ENCODE results near the gene INTS14. TPM values are rescaled to one million over a fixed set of nuclear protein-coding genes. Genes with fewer than 3 reads are reported as not detected.
A peak's percentile ranks its signal among the peaks of the same experiment; 100 is the strongest.

Gene INTS14
- total RNA-seq, 2 experiments from 2014 or later: 47.4 to 48.1 TPM

DNA sequence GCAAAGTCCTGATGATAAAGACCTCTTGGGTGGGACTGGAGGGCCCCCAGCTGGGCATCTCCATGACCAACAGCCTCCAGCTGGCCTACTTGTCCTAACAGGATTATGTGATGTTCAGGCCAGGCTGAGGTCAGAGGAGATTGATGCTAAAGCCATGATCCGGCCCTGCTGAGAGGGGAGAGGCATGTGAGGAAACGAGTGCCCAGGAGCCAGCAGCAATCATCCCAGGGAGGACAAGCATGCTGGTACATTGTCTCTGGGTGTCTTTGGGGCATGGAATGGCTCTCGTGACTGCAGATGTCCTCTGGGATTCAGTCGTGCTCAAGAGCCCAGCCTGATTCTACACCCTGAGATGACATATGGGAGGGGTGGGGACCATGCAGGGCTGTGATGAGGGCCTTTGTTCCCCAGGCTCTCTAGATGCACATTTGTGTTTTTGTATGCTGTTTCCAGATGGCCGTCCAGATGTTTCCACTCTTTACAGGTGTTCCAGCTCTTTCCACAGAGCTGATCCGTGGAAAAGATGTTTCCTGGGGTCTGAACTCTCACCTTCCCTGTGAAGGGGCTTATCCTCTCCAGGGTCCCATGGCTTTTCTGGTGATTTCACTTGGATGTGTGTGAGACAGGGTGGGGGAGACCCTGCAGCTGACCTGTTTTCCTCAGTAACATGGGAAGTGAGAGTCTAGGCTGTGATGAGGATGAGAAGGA is 31.0 kb upstream of the INTS14 start:
- intact Hi-C loops (cut with micrococcal nuclease): no loop called here
- DNase-seq (no peak), ATAC-seq (no peak)
- Mint-ChIP-seq H3K27me3 (no peaks in the 10 kb centered on the region), H3K4me3 (no peak overlapping the region), H3K9me3 (no peaks in the 10 kb centered on the region), H3K4me1 (ENCODE audit: low read depth) (peaks cover 9% of the 10 kb centered on the region), H3K27ac (no peak overlapping the region), H3K36me3 (ENCODE audit: low read depth) (no peaks in the 10 kb centered on the region)
- ChIA-PET POLR2A (interaction anchor here (1.0 kb wide), 2 partner anchors 10 to 192 kb away, joined by 3 read pairs; no protein-coding TSS in a partner anchor), CTCF (interaction anchor here (0.8 to 1.2 kb wide), 4 partner anchors 31 to 221 kb away, joined by 3 to 4 read pairs (median 3); partner anchors contain the start of gene INTS14)
- TF ChIP-seq, protein P1, sequence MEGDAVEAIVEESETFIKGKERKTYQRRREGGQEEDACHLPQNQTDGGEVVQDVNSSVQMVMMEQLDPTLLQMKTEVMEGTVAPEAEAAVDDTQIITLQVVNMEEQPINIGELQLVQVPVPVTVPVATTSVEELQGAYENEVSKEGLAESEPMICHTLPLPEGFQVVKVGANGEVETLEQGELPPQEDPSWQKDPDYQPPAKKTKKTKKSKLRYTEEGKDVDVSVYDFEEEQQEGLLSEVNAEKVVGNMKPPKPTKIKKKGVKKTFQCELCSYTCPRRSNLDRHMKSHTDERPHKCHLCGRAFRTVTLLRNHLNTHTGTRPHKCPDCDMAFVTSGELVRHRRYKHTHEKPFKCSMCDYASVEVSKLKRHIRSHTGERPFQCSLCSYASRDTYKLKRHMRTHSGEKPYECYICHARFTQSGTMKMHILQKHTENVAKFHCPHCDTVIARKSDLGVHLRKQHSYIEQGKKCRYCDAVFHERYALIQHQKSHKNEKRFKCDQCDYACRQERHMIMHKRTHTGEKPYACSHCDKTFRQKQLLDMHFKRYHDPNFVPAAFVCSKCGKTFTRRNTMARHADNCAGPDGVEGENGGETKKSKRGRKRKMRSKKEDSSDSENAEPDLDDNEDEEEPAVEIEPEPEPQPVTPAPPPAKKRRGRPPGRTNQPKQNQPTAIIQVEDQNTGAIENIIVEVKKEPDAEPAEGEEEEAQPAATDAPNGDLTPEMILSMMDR (IDR thresholded peaks at IDR 0.05): no peak

DNA sequence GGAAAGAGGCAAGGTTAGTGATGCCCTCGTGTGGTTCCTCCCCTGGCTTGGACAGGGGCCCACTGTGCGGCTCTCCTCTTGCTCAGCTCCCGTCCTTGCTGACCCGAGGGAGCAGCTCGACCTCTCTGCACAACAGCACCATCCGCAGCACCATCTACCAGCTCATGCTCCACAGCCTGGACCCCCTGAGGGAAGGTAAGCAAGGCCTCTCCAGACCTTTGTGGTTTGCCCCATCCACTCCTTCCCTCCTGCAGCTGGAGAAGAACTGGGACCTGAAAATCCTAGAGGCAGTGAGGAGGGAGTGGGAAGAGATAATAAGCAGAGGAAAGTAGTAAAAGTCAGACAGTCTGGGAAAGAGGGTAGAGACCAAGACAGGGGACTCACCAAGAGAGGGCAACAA is 28.6 kb upstream of the INTS14 start:
- intact Hi-C loops (cut with micrococcal nuclease): loop anchor here (5.0 kb wide), 1 partner anchor 218 kb away; no protein-coding TSS in a partner anchor
- DNase-seq (no peak), ATAC-seq (no peak)
- TF ChIP-seq, protein P1 (IDR thresholded peaks at IDR 0.05): no peak
- ChIA-PET POLR2A (interaction anchor here (1.7 kb wide), 1 partner anchor 20 kb away, joined by 3 read pairs; no protein-coding TSS in a partner anchor), CTCF (interaction anchor here (0.8 to 3.5 kb wide), 15 partner anchors 11 to 224 kb away, joined by 3 to 26 read pairs (median 5); partner anchors contain the start of genes INTS14 and SLC24A1)
- Mint-ChIP-seq H3K9me3 (no peaks in the 10 kb centered on the region), H3K4me1 (ENCODE audit: low read depth) (peaks cover 9% of the 10 kb centered on the region), H3K27me3 (no peaks in the 10 kb centered on the region), H3K4me3 (no peak overlapping the region), H3K27ac (no peak overlapping the region), H3K36me3 (ENCODE audit: low read depth) (no peaks in the 10 kb centered on the region)

- intact Hi-C loops (cut with micrococcal nuclease): loop anchor here (5.0 kb wide), 1 partner anchor 219 kb away; no protein-coding TSS in a partner anchor
- Mint-ChIP-seq H3K4me1 (ENCODE audit: low read depth) (peaks cover 9% of the 10 kb centered on the region), H3K36me3 (ENCODE audit: low read depth) (no peaks in the 10 kb centered on the region), H3K27me3 (no peaks in the 10 kb centered on the region), H3K4me3 (no peak overlapping the region), H3K27ac (no peak overlapping the region), H3K9me3 (no peaks in the 10 kb centered on the region)
- DNase-seq (peak; percentile 32), ATAC-seq (peak; percentile 79)
- ChIA-PET CTCF (interaction anchor here (0.6 to 3.5 kb wide), 31 partner anchors 10 to 552 kb away, joined by 3 to 26 read pairs (median 4); partner anchors contain the start of genes INTS14, RAB11A and SLC24A1), POLR2A (interaction anchor here (1.7 kb wide), 1 partner anchor 19 kb away, joined by 3 read pairs; no protein-coding TSS in a partner anchor)
- TF ChIP-seq, protein P1 (IDR thresholded peaks at IDR 0.05): peak; percentile 82
Observed at GRCh38 chr15:65638681-65639089, 27.8 kb upstream of the INTS14 start.

DNA sequence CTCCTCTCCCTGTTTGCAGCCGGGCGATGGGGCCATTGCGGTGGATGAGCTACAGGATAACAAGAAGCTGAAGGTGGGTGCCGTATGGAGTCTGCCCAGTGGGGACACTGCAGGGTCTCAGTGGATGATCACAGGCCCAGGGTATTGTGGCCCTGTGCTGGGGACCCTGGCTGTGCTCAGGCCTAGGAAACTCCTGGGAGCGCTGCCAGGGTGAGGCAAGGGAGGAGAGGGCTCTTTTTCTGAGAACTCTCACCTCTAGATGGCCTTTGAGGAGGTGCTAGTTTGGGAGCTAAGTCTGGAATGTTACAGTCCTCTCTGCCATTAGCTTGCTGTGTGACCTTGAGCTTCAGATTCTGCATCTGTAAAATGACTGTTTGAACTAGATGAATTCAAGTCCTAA is 27.2 kb upstream of the INTS14 start:
- ChIA-PET CTCF (interaction anchor here (0.5 to 3.5 kb wide), 30 partner anchors 9 to 553 kb away, joined by 3 to 26 read pairs (median 4); partner anchors contain the start of genes INTS14, RAB11A and SLC24A1), POLR2A (interaction anchor here (1.7 kb wide), 1 partner anchor 19 kb away, joined by 3 read pairs; no protein-coding TSS in a partner anchor)
- intact Hi-C loops (cut with micrococcal nuclease): loop anchor here (5.0 kb wide), 1 partner anchor 219 kb away; no protein-coding TSS in a partner anchor
- peaks cover 9% of the 10 kb centered on the region for H3K4me1 Mint-ChIP-seq (ENCODE audit: low read depth)
- H3K27ac Mint-ChIP-seq: no peak overlapping the region
- H3K4me3 Mint-ChIP-seq: no peak overlapping the region
- no peaks in the 10 kb centered on the region for H3K36me3 Mint-ChIP-seq (ENCODE audit: low read depth)
- DNase-seq (no peak), ATAC-seq (no peak)
- H3K27me3 Mint-ChIP-seq: no peaks in the 10 kb centered on the region
- no peaks in the 10 kb centered on the region for H3K9me3 Mint-ChIP-seq
- TF ChIP-seq, protein P1 (IDR thresholded peaks at IDR 0.05): no peak
